GM21825 (cell line): ENCODE data around the gene DCAKD.

Experiments
- ATAC-seq: cut with Tn5 transposase; IDR thresholded peaks from one replicate; pipeline ENCODE4 v1.9.1; 2021; ENCODE audit warnings: mild to moderate bottlenecking, moderate library complexity; ENCODE audit not compliant: unreplicated experiment

Gene DCAKD

GRCh38 chr17:45031231-45032173 is 19.9 kb downstream of the DCAKD start:
- no peak for ATAC-seq

GRCh38 chr17:45030733-45031132 is 20.7 kb downstream of the DCAKD start:
- ATAC-seq = no peak

GRCh38 chr17:45029758-45030423 is 21.5 kb downstream of the DCAKD start:
- no peak for ATAC-seq

- no peak for ATAC-seq
Observed at GRCh38 chr17:45029096-45029495, 22.3 kb downstream of the DCAKD start.

GRCh38 chr17:45022655-45023339 is 28.6 kb downstream of the DCAKD start:
- ATAC-seq = no peak

GRCh38 chr17:45022288-45022648 is 29.2 kb downstream of the DCAKD start:
- ATAC-seq = no peak

- no peak for ATAC-seq
Observed at GRCh38 chr17:45021607-45022287, 29.7 kb downstream of the DCAKD start.

- no peak for ATAC-seq
Observed at GRCh38 chr17:45020354-45021138, 30.9 kb downstream of the DCAKD start.

GRCh38 chr17:45018848-45019711 is 32.4 kb downstream of the DCAKD start:
- ATAC-seq = no peak

- no peak for ATAC-seq
Observed at GRCh38 chr17:45018514-45018847, 33.0 kb downstream of the DCAKD start.

- no peak for ATAC-seq
Observed at GRCh38 chr17:45016823-45017222, 34.6 kb downstream of the DCAKD start.

- ATAC-seq = no peak
Observed at GRCh38 chr17:45016237-45016636, 35.2 kb downstream of the DCAKD start.

GRCh38 chr17:45013021-45013997 is 38.1 kb downstream of the DCAKD start:
- no peak for ATAC-seq

- ATAC-seq = no peak
Observed at GRCh38 chr17:45011767-45012166, 39.7 kb downstream of the DCAKD start.

- ATAC-seq = no peak
Observed at GRCh38 chr17:45009676-45010467, 41.6 kb downstream of the DCAKD start.

GRCh38 chr17:45008216-45008615 is 43.2 kb downstream of the DCAKD start:
- ATAC-seq = no peak

GRCh38 chr17:45006927-45007461 is 44.4 kb downstream of the DCAKD start:
- no peak for ATAC-seq
